ENCODE results near the gene RABGAP1L. TPM values are rescaled to one million over a fixed set of nuclear protein-coding genes. Genes with fewer than 3 reads are reported as not detected.

RABGAP1L gene
- total RNA-seq, 4 donors from 2014 or later, result 38.8 to 54.7 (median 50.5) TPM

GRCh38 chr1:174197547-174197946 lies 38.2 kb downstream of the RABGAP1L start:
- intact Hi-C loops (cut with DNase I; ENCODE audit: low total_unique reads), result no loop called here
- DNase-seq (ENCODE audit: low spot score in 2 of 2), result no peak
- TF ChIP-seq POLR2A (IDR thresholded peaks at IDR 0.05) (no peak), CTCF (IDR thresholded peaks at IDR 0.05) (no peak)
- no peak overlapping the region for H3K4me3 ChIP-seq (ENCODE audit: low read depth, poor library complexity, severe bottlenecking)
- 96 to 97% methylated on average over 10 of the region's 10 CpGs for WGBS, 2 donors

GRCh38 chr1:174198202-174198601 lies 38.9 kb downstream of the RABGAP1L start:
- H3K4me3 ChIP-seq (ENCODE audit: low read depth, poor library complexity, severe bottlenecking), result no peak overlapping the region
- intact Hi-C loops (cut with DNase I; ENCODE audit: low total_unique reads), result no loop called here
- no peak for DNase-seq (ENCODE audit: low spot score in 2 of 2)
- TF ChIP-seq CTCF (IDR thresholded peaks at IDR 0.05) (no peak), POLR2A (IDR thresholded peaks at IDR 0.05) (no peak)

- TF ChIP-seq CTCF (IDR thresholded peaks at IDR 0.05), result no peak
- TF ChIP-seq POLR2A (IDR thresholded peaks at IDR 0.05), result no peak
- no peak for DNase-seq (ENCODE audit: low spot score in 2 of 2)
- WGBS, 2 donors, result 68 to 77% methylated on average over 4 of the region's 4 CpGs
- H3K4me3 ChIP-seq (ENCODE audit: low read depth, poor library complexity, severe bottlenecking), result no peak overlapping the region
- intact Hi-C loops (cut with DNase I; ENCODE audit: low total_unique reads), result no loop called here
Observed at GRCh38 chr1:174200746-174201145, 41.4 kb downstream of the RABGAP1L start.

- intact Hi-C loops (cut with DNase I; ENCODE audit: low total_unique reads), result no loop called here
- no peak for DNase-seq (ENCODE audit: low spot score in 2 of 2)
- H3K4me3 ChIP-seq (ENCODE audit: low read depth, poor library complexity, severe bottlenecking), result no peak overlapping the region
- 83 to 84% methylated on average over 7 of the region's 7 CpGs for WGBS, 2 donors
- no peak for TF ChIP-seq POLR2A (IDR thresholded peaks at IDR 0.05)
- TF ChIP-seq CTCF (IDR thresholded peaks at IDR 0.05), result no peak
Observed at GRCh38 chr1:174204697-174205308, 45.5 kb downstream of the RABGAP1L start.

- TF ChIP-seq POLR2A (IDR thresholded peaks at IDR 0.05) (no peak), CTCF (IDR thresholded peaks at IDR 0.05) (no peak)
- H3K4me3 ChIP-seq (ENCODE audit: low read depth, poor library complexity, severe bottlenecking), result no peak overlapping the region
- intact Hi-C loops (cut with DNase I; ENCODE audit: low total_unique reads), result no loop called here
- no peak for DNase-seq (ENCODE audit: low spot score in 2 of 2)
- WGBS, 2 donors, result 69% methylated on average over 5 of the region's 5 CpGs
Observed at GRCh38 chr1:174206148-174206836, 47.0 kb downstream of the RABGAP1L start.

All from lower leg skin (tissue), 4 donors.